Measurements from ENCODE around the gene CDK5R1. TPM values are rescaled to one million over a fixed set of nuclear protein-coding genes. Genes with fewer than 3 reads are reported as not detected.

CDK5R1 gene
- polyA plus RNA-seq, 3 donors, result 0.44 to 1.0 (median 0.48) TPM

GRCh38 chr17:32445497-32445896 lies 41.3 kb upstream of the CDK5R1 start:
- Mint-ChIP-seq H3K36me3 (peaks cover 35 to 41% of the 10 kb centered on the region in 2 donors), H3K27ac (peak overlapping the region in 6 of 7 donors; percentile 78 to 93 (median 89)), H3K4me3 (peak overlapping the region; percentile 91 to 93), H3K9me3 (peaks cover 0 to 5% (median 0%) of the 10 kb centered on the region in 7 donors), H3K27me3 (ENCODE audit: low read depth in 3 of 3) (peaks cover 11 to 18% (median 16%) of the 10 kb centered on the region in 3 donors), H3K4me1 (peaks cover 24% of the 10 kb centered on the region)
- Histone ChIP-seq H2AFZ (ENCODE audit: insufficient read depth, low read depth, low read length, poor library complexity, severe bottlenecking) (peak overlapping the region; percentile 93), H3K27me3 (ENCODE audit: control insufficient read depth in 2 of 2, insufficient read depth in 2 of 2, low read length in 2 of 2) (no peaks in the 10 kb centered on the region), H3K9ac (ENCODE audit: insufficient read depth, low read length, poor library complexity, severe bottlenecking) (peak overlapping the region; percentile 95), H3K36me3 (replicated peaks in 1 of 2; ENCODE audit: control insufficient read depth in 1 of 2, insufficient read depth in 2 of 2, low read length in 2 of 2) (peaks cover 24 to 37% of the 10 kb centered on the region in 2 donors), H3K79me2 (ENCODE audit: insufficient read depth, low read length) (peaks cover 52% of the 10 kb centered on the region), H3K9me3 (replicated peaks in 1 of 2; ENCODE audit: control insufficient read depth in 1 of 2, insufficient read depth in 1 of 2, low read length in 2 of 2) (no peaks in the 10 kb centered on the region), H3K4me2 (replicated peaks; ENCODE audit: extremely low read depth, low read length, poor library complexity, severe bottlenecking) (peak overlapping the region; percentile 95), H4K20me1 (ENCODE audit: insufficient read depth, low read length) (no peaks in the 10 kb centered on the region), H3K4me1 (ENCODE audit: control insufficient read depth in 1 of 2, insufficient read depth in 2 of 2, low read length in 2 of 2) (peaks cover 18 to 26% of the 10 kb centered on the region in 2 donors), H3K4me3 (replicated peaks in 1 of 3; ENCODE audit: low read depth in 2 of 3, low read length in 3 of 3) (peak overlapping the region; percentile 63 to 95 (median 84)), H3K27ac (ENCODE audit: low read depth in 1 of 2, low read length in 2 of 2) (peak overlapping the region in 1 of 2 donors; percentile 87)
- WGBS (ENCODE audit: insufficient coverage), result 47% methylated on average over 6 of the region's 6 CpGs
- TF ChIP-seq, protein P1, sequence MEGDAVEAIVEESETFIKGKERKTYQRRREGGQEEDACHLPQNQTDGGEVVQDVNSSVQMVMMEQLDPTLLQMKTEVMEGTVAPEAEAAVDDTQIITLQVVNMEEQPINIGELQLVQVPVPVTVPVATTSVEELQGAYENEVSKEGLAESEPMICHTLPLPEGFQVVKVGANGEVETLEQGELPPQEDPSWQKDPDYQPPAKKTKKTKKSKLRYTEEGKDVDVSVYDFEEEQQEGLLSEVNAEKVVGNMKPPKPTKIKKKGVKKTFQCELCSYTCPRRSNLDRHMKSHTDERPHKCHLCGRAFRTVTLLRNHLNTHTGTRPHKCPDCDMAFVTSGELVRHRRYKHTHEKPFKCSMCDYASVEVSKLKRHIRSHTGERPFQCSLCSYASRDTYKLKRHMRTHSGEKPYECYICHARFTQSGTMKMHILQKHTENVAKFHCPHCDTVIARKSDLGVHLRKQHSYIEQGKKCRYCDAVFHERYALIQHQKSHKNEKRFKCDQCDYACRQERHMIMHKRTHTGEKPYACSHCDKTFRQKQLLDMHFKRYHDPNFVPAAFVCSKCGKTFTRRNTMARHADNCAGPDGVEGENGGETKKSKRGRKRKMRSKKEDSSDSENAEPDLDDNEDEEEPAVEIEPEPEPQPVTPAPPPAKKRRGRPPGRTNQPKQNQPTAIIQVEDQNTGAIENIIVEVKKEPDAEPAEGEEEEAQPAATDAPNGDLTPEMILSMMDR (IDR thresholded peaks at IDR 0.05), result no peak
- DNase-seq, result no peak
- intact Hi-C loops (cut with micrococcal nuclease), result loop anchor here in 1 of 2 donors (10.0 kb wide), 1 partner anchor 181 kb away; the partner anchor contains the start of gene RHBDL3

GRCh38 chr17:32445971-32446370 lies 40.8 kb upstream of the CDK5R1 start:
- intact Hi-C loops (cut with micrococcal nuclease), result loop anchor here in 1 of 2 donors (10.0 kb wide), 1 partner anchor 181 kb away; the partner anchor contains the start of gene RHBDL3
- Histone ChIP-seq H3K4me3 (replicated peaks in 1 of 3; ENCODE audit: low read depth in 2 of 3, low read length in 3 of 3) (peak overlapping the region in 1 of 3 experiments; percentile 95), H3K79me2 (ENCODE audit: insufficient read depth, low read length) (peaks cover 54% of the 10 kb centered on the region), H2AFZ (ENCODE audit: insufficient read depth, low read depth, low read length, poor library complexity, severe bottlenecking) (no peak overlapping the region), H3K27me3 (ENCODE audit: control insufficient read depth in 2 of 2, insufficient read depth in 2 of 2, low read length in 2 of 2) (no peaks in the 10 kb centered on the region), H3K4me1 (ENCODE audit: control insufficient read depth in 1 of 2, insufficient read depth in 2 of 2, low read length in 2 of 2) (peaks cover 18 to 26% of the 10 kb centered on the region in 2 donors), H3K36me3 (replicated peaks in 1 of 2; ENCODE audit: control insufficient read depth in 1 of 2, insufficient read depth in 2 of 2, low read length in 2 of 2) (peaks cover 29 to 42% of the 10 kb centered on the region in 2 donors), H3K4me2 (replicated peaks; ENCODE audit: extremely low read depth, low read length, poor library complexity, severe bottlenecking) (peak overlapping the region; percentile 95), H3K27ac (ENCODE audit: low read depth in 1 of 2, low read length in 2 of 2) (peak overlapping the region in 1 of 2 donors; percentile 10), H4K20me1 (ENCODE audit: insufficient read depth, low read length) (peaks cover 1% of the 10 kb centered on the region), H3K9me3 (replicated peaks in 1 of 2; ENCODE audit: control insufficient read depth in 1 of 2, insufficient read depth in 1 of 2, low read length in 2 of 2) (no peaks in the 10 kb centered on the region), H3K9ac (ENCODE audit: insufficient read depth, low read length, poor library complexity, severe bottlenecking) (no peak overlapping the region)
- peaks cover 0 to 5% (median 0%) of the 10 kb centered on the region in 7 donors for H3K9me3 Mint-ChIP-seq
- peaks cover 24% of the 10 kb centered on the region for H3K4me1 Mint-ChIP-seq
- WGBS (ENCODE audit: insufficient coverage), result 0% methylated on average over 1 of the region's 2 CpGs
- peaks cover 38 to 45% of the 10 kb centered on the region in 2 donors for H3K36me3 Mint-ChIP-seq
- peaks cover 10 to 16% (median 14%) of the 10 kb centered on the region in 3 donors for H3K27me3 Mint-ChIP-seq (ENCODE audit: low read depth in 3 of 3)
- TF ChIP-seq, protein P1 (IDR thresholded peaks at IDR 0.05), result no peak
- H3K27ac Mint-ChIP-seq, result peak overlapping the region in 5 of 7 donors; percentile 14 to 93 (median 87)
- H3K4me3 Mint-ChIP-seq, result peak overlapping the region; percentile 91 to 93
- peak; percentile 26 to 72 (median 32) for DNase-seq

All from CD14-positive monocyte (primary cell).